GM12875 (cell line): ENCODE data around the gene GANC.
"Not testable (repeated sequence)": the region's sequence is repeated elsewhere in the genome, so short reads cannot be mapped to it uniquely, and the experiment has no call there.

ENCODE experiments used
- H3K4me3 ChIP-seq: one replicate; pipeline ENCODE4 v1.5.1; 2011; ENCODE audit warnings: low read depth, low read length, control low read depth
- CTCF ChIP-seq: IDR thresholded peaks from 2 replicates; pipeline ENCODE4 v1.5.1; 2011; ENCODE audit warnings: low read depth, mild to moderate bottlenecking, control low read depth, inconsistent platforms, low read length, moderate library complexity, borderline replicate concordance; ENCODE audit not compliant: insufficient read depth

The GANC gene

GRCh38 chr15:42331235-42331634 lies 58.2 kb downstream of the GANC start:
- no peak overlapping the region for H3K4me3 ChIP-seq
- TF ChIP-seq CTCF = no peak

GRCh38 chr15:42332331-42332730 lies 59.3 kb downstream of the GANC start:
- TF ChIP-seq CTCF = no peak
- no peak overlapping the region for H3K4me3 ChIP-seq

GRCh38 chr15:42335074-42335473 lies 62.1 kb downstream of the GANC start:
- no peak for TF ChIP-seq CTCF
- H3K4me3 ChIP-seq = no peak overlapping the region

GRCh38 chr15:42336650-42337049 lies 63.6 kb downstream of the GANC start:
- H3K4me3 ChIP-seq = not testable (repeated sequence)

- not testable (repeated sequence) for H3K4me3 ChIP-seq
These were observed 64.1 kb downstream of the GANC start for GRCh38 chr15:42337104-42337503.

GRCh38 chr15:42338500-42338899 lies 65.5 kb downstream of the GANC start:
- no peak overlapping the region for H3K4me3 ChIP-seq
- TF ChIP-seq CTCF = no peak

- H3K4me3 ChIP-seq = no peak overlapping the region
- TF ChIP-seq CTCF = no peak
These were observed 70.7 kb downstream of the GANC start for GRCh38 chr15:42343596-42344232.

- TF ChIP-seq CTCF = no peak
These were observed 71.8 kb downstream of the GANC start for GRCh38 chr15:42344763-42345162.

More at GRCh38 chr15:42344763-42345162, 71.8 kb downstream of the GANC start:
- no peak overlapping the region for H3K4me3 ChIP-seq
